ENCODE measurements around the gene HS3ST2.
"Not testable (repeated sequence)": the region's sequence is repeated elsewhere in the genome, so short reads cannot be mapped to it uniquely, and the experiment has no call there.

HS3ST2 gene

DNA sequence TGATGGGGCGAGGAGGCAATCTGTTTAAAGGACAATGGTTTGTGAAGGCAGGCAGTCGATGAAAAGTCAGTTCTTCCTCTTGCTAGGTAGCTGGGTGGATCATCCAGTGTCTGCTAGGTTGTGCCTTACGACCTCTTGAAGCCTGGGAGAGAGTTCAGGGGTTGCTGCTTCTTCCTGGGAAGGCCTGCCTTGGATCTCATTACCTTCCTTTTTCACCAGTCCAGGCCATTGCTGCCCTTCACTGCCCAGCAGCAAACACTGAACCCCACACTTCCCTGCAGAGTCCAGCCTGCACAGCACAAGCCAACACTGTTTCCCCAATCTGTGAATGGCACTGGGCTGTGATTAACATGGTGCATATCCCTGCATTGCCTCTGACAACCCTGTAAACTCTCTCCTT lies 24.7 kb downstream of the HS3ST2 start:
- H3K79me2 ChIP-seq (ENCODE audit: control insufficient read depth, low read length) = no peaks in the 10 kb centered on the region
- H3K27ac ChIP-seq (ENCODE audit: low read depth, low read length) = no peak overlapping the region
- no peaks in the 10 kb centered on the region for H3K9me2 ChIP-seq (replicated peaks; ENCODE audit: control insufficient read depth, low read length)
- no peaks in the 10 kb centered on the region for H4K20me1 ChIP-seq (ENCODE audit: control insufficient read depth, insufficient read depth, low read depth, low read length)
- H3K4me1 ChIP-seq (ENCODE audit: control insufficient read depth, low read length) = no peaks in the 10 kb centered on the region
- H3K4me2 ChIP-seq (ENCODE audit: low read length) = no peak overlapping the region
- no peak overlapping the region for H3K4me3 ChIP-seq (ENCODE audit: low read length)
- H3K9me3 ChIP-seq (ENCODE audit: control insufficient read depth, insufficient read depth, low read length) = no peaks in the 10 kb centered on the region
- H3K36me3 ChIP-seq (ENCODE audit: control insufficient read depth, low read length) = no peaks in the 10 kb centered on the region
- peaks cover 6% of the 10 kb centered on the region for H3K27me3 ChIP-seq (ENCODE audit: control insufficient read depth, low read length)
- no peaks in the 10 kb centered on the region for H3F3A ChIP-seq (ENCODE audit: control insufficient read depth, insufficient read depth)
- no peak for TF ChIP-seq CTCF (IDR thresholded peaks at IDR 0.05; ENCODE audit: low read depth, low read length, poor library complexity, severe bottlenecking)
- TF ChIP-seq EZH2phosphoT487 (IDR thresholded peaks at IDR 0.05; ENCODE audit: borderline replicate concordance, low read length) = no peak

GRCh38 chr16:22842031-22842430 lies 28.1 kb downstream of the HS3ST2 start:
- H4K20me1 ChIP-seq (ENCODE audit: control insufficient read depth, insufficient read depth, low read depth, low read length); H3F3A ChIP-seq (ENCODE audit: control insufficient read depth, insufficient read depth); H3K79me2 ChIP-seq (ENCODE audit: control insufficient read depth, low read length); H3K36me3 ChIP-seq (ENCODE audit: control insufficient read depth, low read length); H3K27ac ChIP-seq (ENCODE audit: low read depth, low read length); H3K9me2 ChIP-seq (replicated peaks; ENCODE audit: control insufficient read depth, low read length); H3K4me1 ChIP-seq (ENCODE audit: control insufficient read depth, low read length); H3K4me3 ChIP-seq (ENCODE audit: low read length); H3K27me3 ChIP-seq (ENCODE audit: control insufficient read depth, low read length); H3K9me3 ChIP-seq (ENCODE audit: control insufficient read depth, insufficient read depth, low read length); H3K4me2 ChIP-seq (ENCODE audit: low read length): not testable (repeated sequence)

- H3K4me3 ChIP-seq (ENCODE audit: low read length) = no peak overlapping the region
- no peaks in the 10 kb centered on the region for H4K20me1 ChIP-seq (ENCODE audit: control insufficient read depth, insufficient read depth, low read depth, low read length)
- H3K27ac ChIP-seq (ENCODE audit: low read depth, low read length) = no peak overlapping the region
- no peaks in the 10 kb centered on the region; the same call in 1 of the 2 replicates for H3K27me3 ChIP-seq (ENCODE audit: control insufficient read depth, low read length)
- no peaks in the 10 kb centered on the region for H3K4me1 ChIP-seq (ENCODE audit: control insufficient read depth, low read length)
- H3K79me2 ChIP-seq (ENCODE audit: control insufficient read depth, low read length) = no peaks in the 10 kb centered on the region
- H3K9me3 ChIP-seq (ENCODE audit: control insufficient read depth, insufficient read depth, low read length) = no peaks in the 10 kb centered on the region
- H3K36me3 ChIP-seq (ENCODE audit: control insufficient read depth, low read length) = no peaks in the 10 kb centered on the region
- H3F3A ChIP-seq (ENCODE audit: control insufficient read depth, insufficient read depth) = no peaks in the 10 kb centered on the region
- no peak for TF ChIP-seq EZH2phosphoT487 (IDR thresholded peaks at IDR 0.05; ENCODE audit: borderline replicate concordance, low read length)
- TF ChIP-seq CTCF (IDR thresholded peaks at IDR 0.05; ENCODE audit: low read depth, low read length, poor library complexity, severe bottlenecking) = no peak
- no peaks in the 10 kb centered on the region for H3K9me2 ChIP-seq (replicated peaks; ENCODE audit: control insufficient read depth, low read length)
- no peak overlapping the region for H3K4me2 ChIP-seq (ENCODE audit: low read length)
Measured at GRCh38 chr16:22843122-22843521, 29.2 kb downstream of the HS3ST2 start.

DNA sequence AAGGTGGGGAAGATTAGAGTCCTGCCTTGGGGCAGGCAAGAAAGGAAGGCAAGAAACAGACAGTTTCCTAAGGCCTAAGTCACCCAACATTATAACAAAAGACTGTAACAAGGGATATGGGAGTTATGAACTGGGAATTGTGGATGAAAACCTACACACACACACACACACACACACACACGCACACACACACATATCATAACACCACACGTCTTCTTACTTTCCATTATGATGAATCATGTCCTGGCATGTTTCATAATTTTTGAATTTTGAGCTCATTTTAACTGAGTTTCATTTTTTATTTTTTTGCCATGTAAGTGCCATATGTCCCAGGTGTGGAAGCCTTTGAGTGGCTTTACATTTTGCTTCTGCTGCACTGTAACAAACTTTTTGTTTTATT lies 29.9 kb downstream of the HS3ST2 start:
- Histone ChIP-seq H3K4me1 (ENCODE audit: control insufficient read depth, low read length) (no peaks in the 10 kb centered on the region), H3K36me3 (ENCODE audit: control insufficient read depth, low read length) (no peaks in the 10 kb centered on the region), H3K9me2 (replicated peaks; ENCODE audit: control insufficient read depth, low read length) (no peaks in the 10 kb centered on the region), H3K27me3 (ENCODE audit: control insufficient read depth, low read length) (no peaks in the 10 kb centered on the region; the same call in 1 of the 2 replicates), H3K4me2 (ENCODE audit: low read length) (no peak overlapping the region), H4K20me1 (ENCODE audit: control insufficient read depth, insufficient read depth, low read depth, low read length) (no peaks in the 10 kb centered on the region), H3K9me3 (ENCODE audit: control insufficient read depth, insufficient read depth, low read length) (no peaks in the 10 kb centered on the region), H3F3A (ENCODE audit: control insufficient read depth, insufficient read depth) (no peaks in the 10 kb centered on the region), H3K4me3 (ENCODE audit: low read length) (no peak overlapping the region), H3K27ac (ENCODE audit: low read depth, low read length) (no peak overlapping the region), H3K79me2 (ENCODE audit: control insufficient read depth, low read length) (no peaks in the 10 kb centered on the region)
- TF ChIP-seq EZH2phosphoT487 (IDR thresholded peaks at IDR 0.05; ENCODE audit: borderline replicate concordance, low read length) (no peak), CTCF (IDR thresholded peaks at IDR 0.05; ENCODE audit: low read depth, low read length, poor library complexity, severe bottlenecking) (no peak)
